ENCODE data around the gene AGPAT3.
A peak's percentile ranks its signal among the peaks of the same experiment; 100 is the strongest.

Gene AGPAT3

DNA sequence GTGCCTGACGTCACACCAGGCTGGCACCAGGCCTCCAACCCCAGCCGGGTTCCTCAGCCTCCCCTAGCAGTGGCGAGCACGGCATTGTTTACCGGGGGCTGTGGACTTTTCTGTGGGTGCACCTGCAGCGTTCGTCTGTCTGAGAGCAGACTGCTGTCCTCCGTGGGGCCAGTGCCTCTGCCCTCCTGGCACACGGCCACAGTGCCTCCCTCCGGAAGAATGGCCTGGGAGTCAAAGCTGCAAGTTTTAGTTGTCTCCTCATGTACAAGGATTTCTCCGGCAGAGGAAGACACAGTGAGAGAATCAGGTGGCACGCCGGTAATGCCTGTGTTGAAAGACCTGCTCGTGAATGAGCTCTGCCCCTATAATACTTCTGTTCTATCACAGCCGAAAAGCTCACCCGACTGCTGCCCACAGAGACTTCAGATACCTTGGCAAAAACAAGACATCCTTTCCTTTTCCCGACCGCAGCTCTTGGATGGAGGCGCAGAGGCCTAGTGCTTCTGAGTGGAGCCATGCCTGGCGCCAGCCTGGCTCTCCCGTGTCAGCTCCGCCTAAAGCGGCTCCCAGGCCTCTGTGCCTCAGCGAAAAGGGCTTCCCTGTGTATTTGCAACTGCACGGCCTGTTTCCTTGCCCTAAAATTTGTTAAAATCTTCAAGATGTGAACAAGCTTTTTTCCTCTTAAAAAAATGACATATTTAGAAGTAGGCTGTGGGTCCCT is 71.4 kb downstream of the AGPAT3 start:
- no peak for DNase-seq
- Mint-ChIP-seq H3K27ac (no peak overlapping the region), H3K4me3 (no peak overlapping the region), H3K4me1 (peaks cover 42% of the 10 kb centered on the region), H3K9me3 (no peaks in the 10 kb centered on the region), H3K36me3 (ENCODE audit: low read depth) (no peaks in the 10 kb centered on the region), H3K27me3 (ENCODE audit: low read depth, poor library complexity) (no peaks in the 10 kb centered on the region)
- TF ChIP-seq CTCF (IDR thresholded peaks at IDR 0.05): no peak

- Mint-ChIP-seq H3K27ac (no peak overlapping the region), H3K9me3 (no peaks in the 10 kb centered on the region), H3K4me1 (peaks cover 35% of the 10 kb centered on the region), H3K27me3 (ENCODE audit: low read depth, poor library complexity) (no peaks in the 10 kb centered on the region), H3K4me3 (no peak overlapping the region), H3K36me3 (ENCODE audit: low read depth) (no peaks in the 10 kb centered on the region)
- TF ChIP-seq CTCF (IDR thresholded peaks at IDR 0.05): no peak
- DNase-seq: no peak
These were observed 72.2 kb downstream of the AGPAT3 start for GRCh38 chr21:43937051-43937832.

GRCh38 chr21:43937891-43938309 is 72.9 kb downstream of the AGPAT3 start:
- H3K27me3 Mint-ChIP-seq (ENCODE audit: low read depth, poor library complexity): no peaks in the 10 kb centered on the region
- H3K36me3 Mint-ChIP-seq (ENCODE audit: low read depth): no peaks in the 10 kb centered on the region
- H3K27ac Mint-ChIP-seq: no peak overlapping the region
- no peaks in the 10 kb centered on the region for H3K9me3 Mint-ChIP-seq
- H3K4me1 Mint-ChIP-seq: peaks cover 30% of the 10 kb centered on the region
- no peak for DNase-seq
- no peak overlapping the region for H3K4me3 Mint-ChIP-seq
- no peak for TF ChIP-seq CTCF (IDR thresholded peaks at IDR 0.05)

GRCh38 chr21:43938751-43939442 is 73.9 kb downstream of the AGPAT3 start:
- peak; percentile 93 for TF ChIP-seq CTCF (IDR thresholded peaks at IDR 0.05)
- peaks cover 30% of the 10 kb centered on the region for H3K4me1 Mint-ChIP-seq
- no peaks in the 10 kb centered on the region for H3K36me3 Mint-ChIP-seq (ENCODE audit: low read depth)
- peak; percentile 89 for DNase-seq
- H3K27ac Mint-ChIP-seq: no peak overlapping the region
- H3K9me3 Mint-ChIP-seq: no peaks in the 10 kb centered on the region
- no peaks in the 10 kb centered on the region for H3K27me3 Mint-ChIP-seq (ENCODE audit: low read depth, poor library complexity)
- no peak overlapping the region for H3K4me3 Mint-ChIP-seq

- Mint-ChIP-seq H3K27ac (no peak overlapping the region), H3K27me3 (ENCODE audit: low read depth, poor library complexity) (no peaks in the 10 kb centered on the region), H3K4me3 (no peak overlapping the region), H3K36me3 (ENCODE audit: low read depth) (no peaks in the 10 kb centered on the region), H3K4me1 (peaks cover 38% of the 10 kb centered on the region), H3K9me3 (no peaks in the 10 kb centered on the region)
- no peak for DNase-seq
- TF ChIP-seq CTCF (IDR thresholded peaks at IDR 0.05): peak; percentile 2
These were observed 74.7 kb downstream of the AGPAT3 start for GRCh38 chr21:43939443-43940328.
